K562 (cell line): ENCODE data around the gene KLHL6. TPM values are rescaled to one million over a fixed set of nuclear protein-coding genes. Genes with fewer than 3 reads are reported as not detected.
"Not testable (repeated sequence)": the region's sequence is repeated elsewhere in the genome, so short reads cannot be mapped to it uniquely, and the experiment has no call there.

ENCODE experiments used
- ATAC-seq: fragments of 200-7000 bp; cut with Tn5 transposase; 3 replicates; pipeline ENCODE4 v1.9.1; 2020; ENCODE audit warnings: moderate library complexity
- BruUV-seq: library from RNA; stranded (reverse); fragments of 400-500 nt; replicated peaks from 2 replicates; lab custom pipeline; 2021; lab: Mats Ljungman, UMichigan
- CTCF ChIA-PET: fragments of 300-600 bp; formaldehyde crosslinking; extraction: SDS; loops from one replicate; lab custom pipeline; 2021; ENCODE audit warnings: low intra/inter-chr PET ratio; lab: Yijun Ruan, JAX
- POLR2A ChIA-PET: fragments of 300-600, 350-650 bp; sonication (Branson Sonifier 250); formaldehyde crosslinking; extraction: SDS; loops from one replicate; lab custom pipeline; 2021; ENCODE audit warnings: antibody characterized with exemption, inconsistent platforms; lab: Yijun Ruan, JAX
- DNase-seq, 4 experiments: peaks; one replicate each; pipeline versions ENCODE4 v3.0.0 to v3.0.0-alpha.2; 2011 to 2018; ENCODE audit warnings: low spot score in 3 of 4, mixed read lengths in 3 of 4; ENCODE audit errors: extremely low read depth in 1 of 4
- FAIRE-seq: peaks from 2 replicates; lab custom pipeline; 2011; peaks lifted over from hg19 to GRCh38; lab: Jason Lieb, UNC
- H2AFZ ChIP-seq: 2 replicates; pipeline ENCODE4 v1.6.0; 2011; ENCODE audit warnings: low read depth, low read length, control low read depth, inconsistent platforms
- H3K27ac ChIP-seq: fragments of 200-600 bp; 3 replicates; pipeline ENCODE4 v1.8.0; 2011; ENCODE audit warnings: low read depth, mild to moderate bottlenecking, control low read depth, inconsistent platforms, low read length, moderate library complexity, mixed read lengths; ENCODE audit errors: extremely low read depth
- H3K27me3 ChIP-seq, 2 experiments: fragments of 300-600 bp in 1 of 2; 2 replicates in 1 of 2; 3 replicates in 1 of 2; pipeline versions ENCODE4 v1.6.0 to v1.8.0; 2011; ENCODE audit warnings: inconsistent platforms in 2 of 2, low read length in 2 of 2, mild to moderate bottlenecking in 1 of 2, mixed read lengths in 1 of 2, moderate library complexity in 1 of 2; ENCODE audit not compliant: control insufficient read depth in 2 of 2, insufficient read depth in 2 of 2
- H3K36me3 ChIP-seq: fragments of 300-600 bp; 3 replicates; pipeline ENCODE4 v1.8.0; 2011; ENCODE audit warnings: mild to moderate bottlenecking, low read length, inconsistent platforms; ENCODE audit not compliant: control insufficient read depth, insufficient read depth
- H3K4me1 ChIP-seq, 2 experiments: fragments of 200-600 bp in 1 of 2; replicated peaks in 1 of 2; 2 replicates in 1 of 2; 3 replicates in 1 of 2; pipeline versions ENCODE4 v1.5.1 to v1.8.0; 2011; ENCODE audit warnings: inconsistent platforms in 2 of 2, low read length in 2 of 2, mild to moderate bottlenecking in 1 of 2, mixed read lengths in 1 of 2, moderate library complexity in 1 of 2; ENCODE audit not compliant: control insufficient read depth in 2 of 2, insufficient read depth in 2 of 2
- H3K4me2 ChIP-seq: 2 replicates; pipeline ENCODE4 v1.6.1; 2011; ENCODE audit warnings: low read length, control low read depth, inconsistent platforms, mixed read lengths; ENCODE audit not compliant: insufficient read depth
- H3K4me3 ChIP-seq: fragments of 200-600 bp; sonication (generic), shearing (Covaris generic); 2 replicates; pipeline ENCODE4 v1.5.1; 2016; ENCODE audit warnings: control low read depth, inconsistent platforms
- H3K79me2 ChIP-seq: fragments of 200-600 bp; 3 replicates; pipeline ENCODE4 v1.8.0; 2011; ENCODE audit warnings: low read length, inconsistent platforms; ENCODE audit not compliant: control insufficient read depth, insufficient read depth
- H3K9ac ChIP-seq, 2 experiments: 2 replicates each; pipeline versions ENCODE4 v1.6.0 to v1.6.1; 2011; ENCODE audit warnings: low read depth in 2 of 2, low read length in 2 of 2, control low read depth in 1 of 2, inconsistent platforms in 1 of 2, mild to moderate bottlenecking in 1 of 2, mixed read lengths in 1 of 2; ENCODE audit not compliant: insufficient read depth in 1 of 2
- H3K9me1 ChIP-seq: one replicate; pipeline ENCODE4 v1.6.0; 2011; ENCODE audit warnings: inconsistent platforms, mild to moderate bottlenecking, low read length, moderate library complexity; ENCODE audit not compliant: control insufficient read depth, insufficient read depth
- H3K9me3 ChIP-seq: replicated peaks from 2 replicates; pipeline ENCODE4 v1.5.1; 2011; ENCODE audit warnings: low read depth, low read length, inconsistent platforms; ENCODE audit not compliant: control insufficient read depth, insufficient read depth
- H4K20me1 ChIP-seq: replicated peaks from 2 replicates; pipeline ENCODE4 v1.6.1; 2011; ENCODE audit warnings: low read length, inconsistent platforms, mixed read lengths; ENCODE audit not compliant: control insufficient read depth, insufficient read depth
- CBX3 ChIP-seq, 2 experiments: IDR thresholded peaks; 1 replicate in 1 of 2; 2 replicates in 1 of 2; pipeline ENCODE4 v1.6.1; 2012; ENCODE audit warnings: inconsistent platforms in 2 of 2, low read length in 2 of 2, borderline replicate concordance in 1 of 2, control low read depth in 1 of 2
- CLOCK ChIP-seq: fragments of 250-450 bp; sonication (Bioruptor Pico); IDR thresholded peaks from 2 replicates; pipeline ENCODE4 v1.4.0; 2020; ENCODE audit warnings: mild to moderate bottlenecking, moderate library complexity, borderline replicate concordance
- FOXK2 ChIP-seq, 2 experiments: fragments of 450-650 bp; IDR thresholded peaks in 1 of 2; conservative IDR thresholded peaks in 1 of 2; 2 replicates each; pipeline ENCODE4 v1.6.1; 2016; ENCODE audit warnings: low read depth in 2 of 2, mild to moderate bottlenecking in 1 of 2
- KAT8 ChIP-seq: fragments of 450-650 bp; IDR thresholded peaks from 2 replicates; pipeline ENCODE4 v1.6.1; 2016; ENCODE audit warnings: low read depth, mild to moderate bottlenecking
- NFE2 ChIP-seq: IDR thresholded peaks from 2 replicates; pipeline ENCODE4 v1.6.1; 2014; ENCODE audit warnings: antibody characterized with exemption, low read depth
- POLR2G ChIP-seq: fragments of 200-400 bp; formaldehyde crosslinking; IDR thresholded peaks from 2 replicates; pipeline ENCODE4 v1.6.1; 2017; ENCODE audit warnings: low read depth, mild to moderate bottlenecking, antibody characterized with exemption, low read length, moderate library complexity
- RBBP5 ChIP-seq: fragments of 200-600 bp; sonication (generic); IDR thresholded peaks from 2 replicates; pipeline ENCODE4 v1.6.1; 2012; ENCODE audit warnings: borderline replicate concordance, mild to moderate bottlenecking, low read length, control low read depth, inconsistent platforms; ENCODE audit not compliant: insufficient read depth, poor library complexity, severe bottlenecking
- RBM25 ChIP-seq: fragments of 200-400 bp; formaldehyde crosslinking; IDR thresholded peaks from 2 replicates; pipeline ENCODE4 v1.6.1; 2018; ENCODE audit warnings: low read length, low read depth, moderate library complexity; ENCODE audit not compliant: severe bottlenecking
- RCOR1 ChIP-seq, 2 experiments: IDR thresholded peaks; 2 replicates each; pipeline ENCODE4 v1.6.1; 2012; ENCODE audit warnings: low read depth in 2 of 2, low read length in 2 of 2, borderline replicate concordance in 1 of 2, improper control_type of control experiment in 1 of 2
- SAFB2 ChIP-seq: fragments of 200-400 bp; formaldehyde crosslinking; IDR thresholded peaks from 2 replicates; pipeline ENCODE4 v1.6.1; 2018; ENCODE audit warnings: borderline replicate concordance, low read length, low read depth, moderate library complexity; ENCODE audit not compliant: severe bottlenecking
- SRSF3 ChIP-seq: fragments of 200-400 bp; formaldehyde crosslinking; IDR thresholded peaks from 2 replicates; pipeline ENCODE4 v1.6.1; 2016; ENCODE audit warnings: mild to moderate bottlenecking, low read length, moderate library complexity; ENCODE audit not compliant: insufficient read depth
- TRIM28 ChIP-seq: fragments of 450-650 bp; IDR thresholded peaks from 2 replicates; pipeline ENCODE4 v1.6.1; 2017
- XRCC3 ChIP-seq: fragments of 450-650 bp; IDR thresholded peaks from 2 replicates; pipeline ENCODE4 v1.6.1; 2017; ENCODE audit warnings: mild to moderate bottlenecking, moderate library complexity
- ZNF140 ChIP-seq: fragments of 250-450 bp; sonication (Bioruptor Pico); IDR thresholded peaks from 2 replicates; pipeline ENCODE4 v1.8.0; 2021; ENCODE audit warnings: moderate library complexity, mild to moderate bottlenecking, inconsistent platforms
- ZNF57 ChIP-seq: fragments of 450-650 bp; formaldehyde crosslinking; IDR thresholded peaks from 2 replicates; pipeline ENCODE4 v1.4.0; 2020; ENCODE audit warnings: mild to moderate bottlenecking, moderate library complexity
- WGBS: fragments of 100-300 bp; shearing (Covaris generic); methylation state at CpG from one replicate; pipeline ENCODE4 v1.1.6; 2016; ENCODE audit warnings: low coverage, mixed read lengths; ENCODE audit not compliant: insufficient coverage; ENCODE audit errors: missing lambda C conversion rate; 5-methylcytosine and 5-hydroxymethylcytosine counted together
- in situ Hi-C: fragments of 300-500 bp; cut with MboI; formaldehyde crosslinking; loops from 4 replicates; pipeline ENCODE4 v1.15.0; 2018; ENCODE audit warnings: inconsistent platforms, mixed read lengths
- intact Hi-C: fragments of 100-400 bp; cut with micrococcal nuclease; formaldehyde crosslinking; loops from 2 replicates; pipeline ENCODE4 v1.14.2; 2022
- polyA plus RNA-seq, 8 experiments: library from polyadenylated mRNA; depleted of rRNA in 4 of 8; stranded (reverse) in 5 of 8; unstranded in 3 of 8; fragments of >200 nt; fragmentation: Nextera tagmentation in 2 of 8; fragmentation: Illumina TruSeq in 1 of 8; extraction: Ambion mirVana in 2 of 8; extraction: Trizol in 1 of 8; gene quantifications; 2 replicates each; pipeline versions ENCODE4 v1.2.1 to v1.2.3, GENCODE V29; 2011 to 2014; ENCODE audit warnings: inconsistent platforms in 1 of 8, missing spikeins in 1 of 8
- total RNA-seq, 7 experiments: library from RNA; depleted of rRNA in 6 of 7; stranded (reverse); fragments of >200 nt in 6 of 7; fragmentation: Illumina TruSeq in 2 of 7; extraction: Trizol in 2 of 7; gene quantifications; 2 replicates each; pipeline versions ENCODE4 v1.2.1 to v1.2.3, GENCODE V29; 2011 to 2021; ENCODE audit warnings: low replicate concordance in 1 of 7

KLHL6 gene
- total and polyA plus RNA-seq, 9 of the 15 experiments (the other 6 are each of a cell fraction or from before 2014, with no cell fraction given) = 0.18 to 2.1 (median 1.4) TPM

GRCh38 chr3:183442994-183443393, 112.5 kb downstream of the KLHL6 start:
- POLR2A ChIA-PET = no interaction called here
- H3K4me1 ChIP-seq = peaks cover 11 to 13% of the 10 kb centered on the region in 2 experiments
- FAIRE-seq (no peak), DNase-seq (no peak)
- BruUV-seq = no TSS peak
- CTCF ChIA-PET = no interaction called here
- H3K27me3 ChIP-seq = no peaks in the 10 kb centered on the region
- 18% methylated on average over 1 of the region's 1 CpG for WGBS
- H3K9me3 ChIP-seq = peaks cover 16% of the 10 kb centered on the region
- no peak overlapping the region for H3K4me2 ChIP-seq
- intact Hi-C loops = no loop called here
- no peak overlapping the region for H3K4me3 ChIP-seq
- H3K36me3 ChIP-seq = no peaks in the 10 kb centered on the region
- no peaks in the 10 kb centered on the region for H4K20me1 ChIP-seq
- no peak overlapping the region for H2AFZ ChIP-seq
- H3K27ac ChIP-seq = no peak overlapping the region
- TF ChIP-seq SRSF3 (no peak), RBM25 (peak; percentile 75), NFE2 (no peak), POLR2G (no peak), ZNF140 (CRISPR knock-in tag) (no peak), FOXK2 (conservative IDR thresholded peaks at IDR 0.05 in 1 of 2, IDR thresholded peaks at IDR 0.05 in 1 of 2; ENCODE audit: low read depth in 2 of 2) (no peak), SAFB2 (no peak), RBBP5 (no peak), TRIM28 (peak; percentile 58; the same call in 1 of the 2 replicates), RCOR1 (IDR thresholded peaks at IDR 0.05; ENCODE audit: borderline replicate concordance in 1 of 2, low read depth in 2 of 2, low read length in 2 of 2) (no peak), XRCC3 (no peak), CLOCK (CRISPR knock-in tag) (no peak), ZNF57 (CRISPR knock-in tag) (no peak), CBX3 (IDR thresholded peaks at IDR 0.05; ENCODE audit: borderline replicate concordance in 1 of 2, low read length in 2 of 2) (peak in 1 of 2 experiments; percentile 36; a peak in 1 of 3 replicates), KAT8 (no peak)
- TF ChIP-seq, all 486 proteins: peak for 3
- Histone ChIP-seq H3K9me1 (no peaks in the 10 kb centered on the region), H3K9ac (no peak overlapping the region), H3K79me2 (peaks cover 5% of the 10 kb centered on the region)
- ATAC-seq = no peak
- in situ Hi-C loops = no loop called here

- Histone ChIP-seq H3K4me1 (peaks cover 4 to 32% of the 10 kb centered on the region in 2 experiments; a peak in 4 of 5 replicates), H3K9me3 (peaks cover 16% of the 10 kb centered on the region)
- H3K4me2 ChIP-seq, CTCF ChIA-PET, H3K27ac ChIP-seq, H4K20me1 ChIP-seq, H3K36me3 ChIP-seq, H2AFZ ChIP-seq, BruUV-seq, intact Hi-C loops, ATAC-seq, FAIRE-seq, H3K9ac ChIP-seq, DNase-seq, H3K9me1 ChIP-seq, in situ Hi-C loops, H3K79me2 ChIP-seq, H3K4me3 ChIP-seq, H3K27me3 ChIP-seq: not testable (repeated sequence)
- WGBS = no CpG with 5 or more reads among the region's 3 CpGs
- POLR2A ChIA-PET = interaction anchor here (0.6 kb wide), 1 partner anchor 39 kb away, joined by 3 read pairs; no protein-coding TSS in a partner anchor
These were observed 115.0 kb downstream of the KLHL6 start for GRCh38 chr3:183440521-183440920.
